Heart right ventricle (tissue), 16 donors: ENCODE measurements around the gene CNTN5. TPM values are rescaled to one million over a fixed set of nuclear protein-coding genes. Genes with fewer than 3 reads are reported as not detected.

Source experiments
- ATAC-seq, 8 donors: fragments of 200-7000 bp; cut with Tn5 transposase; one replicate each; pipeline ENCODE4 v1.9.1; 2020; ENCODE audit warnings: mild to moderate bottlenecking in 8 of 8, moderate library complexity in 8 of 8, moderate number of reproducible peaks in 1 of 8
- DNase-seq, 2 donors: peaks; one replicate each; pipeline ENCODE4 v3.0.0-alpha.2; 2020
- H3K27ac ChIP-seq, 10 donors: fragments of 200-600 bp; sonication (generic) in 2 of 10; one replicate each; pipeline versions ENCODE4 v1.5.0 to v1.8.0; 2020 to 2022; ENCODE audit warnings: mild to moderate bottlenecking in 3 of 10
- H3K27me3 ChIP-seq, 7 donors: fragments of 200-600 bp; one replicate each; pipeline ENCODE4 v1.8.0; 2021 to 2022; ENCODE audit warnings: mild to moderate bottlenecking in 2 of 7
- H3K36me3 ChIP-seq, 9 donors: fragments of 200-600 bp; sonication (generic) in 1 of 9; one replicate each; pipeline versions ENCODE4 v1.5.0 to v1.8.0; 2020 to 2022; ENCODE audit warnings: mild to moderate bottlenecking in 2 of 9
- H3K4me1 ChIP-seq, 9 donors: fragments of 200-600 bp; sonication (generic) in 1 of 9; one replicate each; pipeline versions ENCODE4 v1.5.0 to v1.8.0; 2020 to 2022; ENCODE audit warnings: mild to moderate bottlenecking in 4 of 9
- H3K4me3 ChIP-seq, 10 donors: fragments of 200-600 bp; sonication (generic) in 2 of 10; one replicate each; pipeline versions ENCODE4 v1.5.0 to v1.8.0; 2020 to 2022; ENCODE audit warnings: mild to moderate bottlenecking in 7 of 10, moderate library complexity in 2 of 10
- H3K9me3 ChIP-seq, 11 donors: fragments of 200-600 bp in 10 of 11; sonication (generic) in 2 of 11; one replicate each; pipeline versions ENCODE4 v1.5.0 to v1.8.0; 2013 to 2022; ENCODE audit warnings: mild to moderate bottlenecking in 2 of 11, control low read depth in 1 of 11, moderate library complexity in 1 of 11
- CTCF ChIP-seq, 9 donors: fragments of 200-600 bp; sonication (generic) in 2 of 9; IDR thresholded peaks; one replicate each; pipeline versions ENCODE4 v1.5.0 to v1.8.0; 2021 to 2022; ENCODE audit warnings: antibody characterized with exemption in 9 of 9, mild to moderate bottlenecking in 5 of 9, moderate library complexity in 1 of 9
- WGBS, 2 donors: extraction: QIAGEN DNeasy Blood & Tissue Kit; methylation state at CpG; one replicate each; pipeline ENCODE4 v1.1.7; 2013; ENCODE audit warnings: inconsistent platforms in 1 of 2; 5-methylcytosine and 5-hydroxymethylcytosine counted together
- intact Hi-C, 10 donors: fragments of 100-400 bp; cut with DNase I; formaldehyde crosslinking; loops; one replicate each; pipeline versions ENCODE4 v1.11.1 to v1.14.2; 2022
- polyA plus RNA-seq, 2 donors: library from polyadenylated mRNA; stranded (reverse); fragments of 200-250 nt; gene quantifications; one replicate each; pipeline ENCODE4 v1.2.3, GENCODE V29; 2013
- total RNA-seq, 10 donors: library from RNA; stranded (reverse); fragmentation: NEBNext Ultra II Directional in 3 of 10; extraction: Animal tissue kit (Norgen Biotek cat#: 25700) in 3 of 10; gene quantifications; one replicate each; pipeline versions ENCODE4 v1.2.1 to v1.2.4, GENCODE V29; 2021 to 2023
- donor health status: Arrhythmogenic right ventricular cardiomyopathy.
- donor health status: ischemic (EF 13 %, LVEDD 7.1; RV severe dilation, severe dysfunction).
- donor health status: healthy with polysubstance abuse.
- donor health status: DM: no; HTN: yes; CAD: no.
- donor health status: DM: no; HTN: no; CAD: no.
- donor health status: ischemic (EF 25% LVEDD 6.9; RV normal size, moderate dysfunction).
- donor health status: ischemic (EF 25% LVEDD 5.7; RV mildly dilated, moderate dysfunction).
- donor health status: healthy.
- donor health status: DM: yes; HTN: yes; CAD: no.
- donor health status: Ischemic cardiomyopathy.
- donor health status: ischemic (EF 35%, LVEDD 5.7; RV mildly dilated, moderate dysfunction).
- donor health status: nonischemic (EF 11% LVEDD 7.7; RV severe dilation, severe dysfunction).
- donor health status: DM: yes; HTN: yes; CAD: no.
- donor health status: PGD.
- donor health status: ischemic (EF 29% LVEDD 5.4; RV normal size, mild dysfunction).
- donor health status: nonischemic (EF 23%, LVEDD 6.1; RV moderate dilation, normal function).

Gene CNTN5
- total and polyA plus RNA-seq, 12 donors, result 0.05 to 0.35 (median 0.17) TPM; not detected in 6

GRCh38 chr11:99260696-99261095, 239.9 kb downstream of the CNTN5 start:
- DNase-seq, result no peak
- H3K4me3 ChIP-seq, result no peak overlapping the region
- intact Hi-C loops, result no loop called here
- no peaks in the 10 kb centered on the region for H3K4me1 ChIP-seq
- ATAC-seq, result no peak
- WGBS, 2 donors, result 55 to 69% methylated on average over 1 of the region's 1 CpG
- no peak for TF ChIP-seq CTCF (IDR thresholded peaks at IDR 0.05)
- no peaks in the 10 kb centered on the region for H3K9me3 ChIP-seq
- no peaks in the 10 kb centered on the region for H3K27me3 ChIP-seq
- no peaks in the 10 kb centered on the region for H3K36me3 ChIP-seq
- no peak overlapping the region for H3K27ac ChIP-seq

GRCh38 chr11:99268886-99269285, 248.1 kb downstream of the CNTN5 start:
- WGBS, 2 donors, result 29% methylated on average over 3 of the region's 3 CpGs
- no peaks in the 10 kb centered on the region for H3K36me3 ChIP-seq

GRCh38 chr11:99271527-99271926, 250.8 kb downstream of the CNTN5 start:
- no peaks in the 10 kb centered on the region for H3K4me1 ChIP-seq
- H3K27ac ChIP-seq, result no peak overlapping the region
- no peaks in the 10 kb centered on the region for H3K36me3 ChIP-seq
- ATAC-seq (no peak), DNase-seq (no peak)
- H3K27me3 ChIP-seq, result no peaks in the 10 kb centered on the region
- intact Hi-C loops, result no loop called here
- no peaks in the 10 kb centered on the region for H3K9me3 ChIP-seq
- no peak overlapping the region for H3K4me3 ChIP-seq
- WGBS, 2 donors, result 83 to 86% methylated on average over 5 of the region's 5 CpGs
- no peak for TF ChIP-seq CTCF (IDR thresholded peaks at IDR 0.05)

More at GRCh38 chr11:99268886-99269285, 248.1 kb downstream of the CNTN5 start:
- Histone ChIP-seq H3K27me3 (no peaks in the 10 kb centered on the region), H3K9me3 (no peaks in the 10 kb centered on the region), H3K4me3 (no peak overlapping the region), H3K27ac (no peak overlapping the region), H3K4me1 (no peaks in the 10 kb centered on the region)
- DNase-seq, result no peak
- no peak for TF ChIP-seq CTCF (IDR thresholded peaks at IDR 0.05)
- intact Hi-C loops, result no loop called here
- no peak for ATAC-seq

GRCh38 chr11:99275521-99275920, 254.8 kb downstream of the CNTN5 start:
- intact Hi-C loops, result no loop called here
- no peaks in the 10 kb centered on the region for H3K9me3 ChIP-seq
- 84 to 89% methylated on average over 2 of the region's 2 CpGs for WGBS, 2 donors
- H3K36me3 ChIP-seq, result no peaks in the 10 kb centered on the region
- no peak overlapping the region for H3K27ac ChIP-seq
- H3K4me3 ChIP-seq, result no peak overlapping the region
- ATAC-seq (no peak), DNase-seq (no peak)
- H3K4me1 ChIP-seq, result no peaks in the 10 kb centered on the region
- no peak for TF ChIP-seq CTCF (IDR thresholded peaks at IDR 0.05)
- no peaks in the 10 kb centered on the region for H3K27me3 ChIP-seq
